Measurements from ENCODE around the gene TOE1.

DNA sequence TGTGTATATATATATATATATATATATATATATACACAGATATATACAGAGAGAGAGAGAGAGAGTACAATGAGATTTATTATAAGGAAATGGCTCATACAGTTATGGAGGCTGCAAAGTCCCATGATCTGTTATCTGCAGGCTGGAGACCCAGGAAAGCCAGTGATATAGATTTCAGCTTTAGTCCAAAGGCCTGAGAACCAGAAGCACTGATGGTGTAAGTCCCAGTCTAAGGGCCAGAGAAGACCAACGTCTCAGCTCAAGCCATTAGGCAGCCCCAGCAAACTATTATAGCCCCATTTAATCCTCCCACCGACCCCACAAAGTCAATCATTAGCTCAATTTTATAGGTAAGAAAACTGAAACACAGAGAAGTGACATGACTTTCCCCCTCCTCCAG is 48.3 kb upstream of the TOE1 start:
- TF ChIP-seq, protein P1, sequence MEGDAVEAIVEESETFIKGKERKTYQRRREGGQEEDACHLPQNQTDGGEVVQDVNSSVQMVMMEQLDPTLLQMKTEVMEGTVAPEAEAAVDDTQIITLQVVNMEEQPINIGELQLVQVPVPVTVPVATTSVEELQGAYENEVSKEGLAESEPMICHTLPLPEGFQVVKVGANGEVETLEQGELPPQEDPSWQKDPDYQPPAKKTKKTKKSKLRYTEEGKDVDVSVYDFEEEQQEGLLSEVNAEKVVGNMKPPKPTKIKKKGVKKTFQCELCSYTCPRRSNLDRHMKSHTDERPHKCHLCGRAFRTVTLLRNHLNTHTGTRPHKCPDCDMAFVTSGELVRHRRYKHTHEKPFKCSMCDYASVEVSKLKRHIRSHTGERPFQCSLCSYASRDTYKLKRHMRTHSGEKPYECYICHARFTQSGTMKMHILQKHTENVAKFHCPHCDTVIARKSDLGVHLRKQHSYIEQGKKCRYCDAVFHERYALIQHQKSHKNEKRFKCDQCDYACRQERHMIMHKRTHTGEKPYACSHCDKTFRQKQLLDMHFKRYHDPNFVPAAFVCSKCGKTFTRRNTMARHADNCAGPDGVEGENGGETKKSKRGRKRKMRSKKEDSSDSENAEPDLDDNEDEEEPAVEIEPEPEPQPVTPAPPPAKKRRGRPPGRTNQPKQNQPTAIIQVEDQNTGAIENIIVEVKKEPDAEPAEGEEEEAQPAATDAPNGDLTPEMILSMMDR (IDR thresholded peaks at IDR 0.05 in 2 of 3, conservative IDR thresholded peaks at IDR 0.05 in 1 of 3; ENCODE audit: borderline replicate concordance in 1 of 3, insufficient read depth in 1 of 3, low read depth in 2 of 3, low read length in 2 of 3) = no peak
- no peak for TF ChIP-seq EZH2phosphoT487 (IDR thresholded peaks at IDR 0.05; ENCODE audit: borderline replicate concordance)
- TF ChIP-seq TCF7L2 (IDR thresholded peaks at IDR 0.05; ENCODE audit: borderline replicate concordance, extremely low read depth, insufficient read depth, insufficient read length) = no peak
- no peak for TF ChIP-seq EZH2 (IDR thresholded peaks at IDR 0.05)
- no peak for TF ChIP-seq POLR2A (IDR thresholded peaks at IDR 0.05; ENCODE audit: borderline replicate concordance, extremely low read depth, insufficient read depth, insufficient read length)
- TF ChIP-seq, protein P2, sequence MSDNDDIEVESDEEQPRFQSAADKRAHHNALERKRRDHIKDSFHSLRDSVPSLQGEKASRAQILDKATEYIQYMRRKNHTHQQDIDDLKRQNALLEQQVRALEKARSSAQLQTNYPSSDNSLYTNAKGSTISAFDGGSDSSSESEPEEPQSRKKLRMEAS (IDR thresholded peaks at IDR 0.05) = no peak
- TF ChIP-seq SP1 (IDR thresholded peaks at IDR 0.05; ENCODE audit: low read depth) = no peak
- TF ChIP-seq POLR2AphosphoS5 (IDR thresholded peaks at IDR 0.05; ENCODE audit: low read depth, low read length) = no peak
- TF ChIP-seq ELF1 (IDR thresholded peaks at IDR 0.05; ENCODE audit: borderline replicate concordance, low read depth) = no peak
- no peak for TF ChIP-seq CBX3 (IDR thresholded peaks at IDR 0.05; ENCODE audit: low read depth)
- TF ChIP-seq, protein P3, sequence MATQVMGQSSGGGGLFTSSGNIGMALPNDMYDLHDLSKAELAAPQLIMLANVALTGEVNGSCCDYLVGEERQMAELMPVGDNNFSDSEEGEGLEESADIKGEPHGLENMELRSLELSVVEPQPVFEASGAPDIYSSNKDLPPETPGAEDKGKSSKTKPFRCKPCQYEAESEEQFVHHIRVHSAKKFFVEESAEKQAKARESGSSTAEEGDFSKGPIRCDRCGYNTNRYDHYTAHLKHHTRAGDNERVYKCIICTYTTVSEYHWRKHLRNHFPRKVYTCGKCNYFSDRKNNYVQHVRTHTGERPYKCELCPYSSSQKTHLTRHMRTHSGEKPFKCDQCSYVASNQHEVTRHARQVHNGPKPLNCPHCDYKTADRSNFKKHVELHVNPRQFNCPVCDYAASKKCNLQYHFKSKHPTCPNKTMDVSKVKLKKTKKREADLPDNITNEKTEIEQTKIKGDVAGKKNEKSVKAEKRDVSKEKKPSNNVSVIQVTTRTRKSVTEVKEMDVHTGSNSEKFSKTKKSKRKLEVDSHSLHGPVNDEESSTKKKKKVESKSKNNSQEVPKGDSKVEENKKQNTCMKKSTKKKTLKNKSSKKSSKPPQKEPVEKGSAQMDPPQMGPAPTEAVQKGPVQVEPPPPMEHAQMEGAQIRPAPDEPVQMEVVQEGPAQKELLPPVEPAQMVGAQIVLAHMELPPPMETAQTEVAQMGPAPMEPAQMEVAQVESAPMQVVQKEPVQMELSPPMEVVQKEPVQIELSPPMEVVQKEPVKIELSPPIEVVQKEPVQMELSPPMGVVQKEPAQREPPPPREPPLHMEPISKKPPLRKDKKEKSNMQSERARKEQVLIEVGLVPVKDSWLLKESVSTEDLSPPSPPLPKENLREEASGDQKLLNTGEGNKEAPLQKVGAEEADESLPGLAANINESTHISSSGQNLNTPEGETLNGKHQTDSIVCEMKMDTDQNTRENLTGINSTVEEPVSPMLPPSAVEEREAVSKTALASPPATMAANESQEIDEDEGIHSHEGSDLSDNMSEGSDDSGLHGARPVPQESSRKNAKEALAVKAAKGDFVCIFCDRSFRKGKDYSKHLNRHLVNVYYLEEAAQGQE (IDR thresholded peaks at IDR 0.05; ENCODE audit: low read depth) = no peak
- TF ChIP-seq, protein P4, sequence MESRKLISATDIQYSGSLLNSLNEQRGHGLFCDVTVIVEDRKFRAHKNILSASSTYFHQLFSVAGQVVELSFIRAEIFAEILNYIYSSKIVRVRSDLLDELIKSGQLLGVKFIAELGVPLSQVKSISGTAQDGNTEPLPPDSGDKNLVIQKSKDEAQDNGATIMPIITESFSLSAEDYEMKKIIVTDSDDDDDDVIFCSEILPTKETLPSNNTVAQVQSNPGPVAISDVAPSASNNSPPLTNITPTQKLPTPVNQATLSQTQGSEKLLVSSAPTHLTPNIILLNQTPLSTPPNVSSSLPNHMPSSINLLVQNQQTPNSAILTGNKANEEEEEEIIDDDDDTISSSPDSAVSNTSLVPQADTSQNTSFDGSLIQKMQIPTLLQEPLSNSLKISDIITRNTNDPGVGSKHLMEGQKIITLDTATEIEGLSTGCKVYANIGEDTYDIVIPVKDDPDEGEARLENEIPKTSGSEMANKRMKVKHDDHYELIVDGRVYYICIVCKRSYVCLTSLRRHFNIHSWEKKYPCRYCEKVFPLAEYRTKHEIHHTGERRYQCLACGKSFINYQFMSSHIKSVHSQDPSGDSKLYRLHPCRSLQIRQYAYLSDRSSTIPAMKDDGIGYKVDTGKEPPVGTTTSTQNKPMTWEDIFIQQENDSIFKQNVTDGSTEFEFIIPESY (IDR thresholded peaks at IDR 0.05; ENCODE audit: extremely low read depth, insufficient replicate concordance, low read length) = no peak
- no peak for TF ChIP-seq JUND (IDR thresholded peaks at IDR 0.05)

Measured in HCT116 (cell line).